Endothelial cell (in vitro differentiated cells): Measurements from ENCODE around the gene TMIGD1. TPM values are rescaled to one million over a fixed set of nuclear protein-coding genes. Genes with fewer than 3 reads are reported as not detected.

Source experiments
- DNase-seq: peaks from one replicate; pipeline ENCODE4 v3.0.0; 2021; ENCODE audit warnings: low spot score
- H3K27ac Mint-ChIP-seq: one replicate; pipeline ENCODE4 v1.8.0; 2021; ENCODE audit warnings: mixed read lengths, inconsistent platforms; ENCODE audit not compliant: unreplicated experiment
- H3K27me3 Mint-ChIP-seq: one replicate; pipeline ENCODE4 v1.8.0; 2021; ENCODE audit warnings: mild to moderate bottlenecking, moderate library complexity, mixed read lengths, inconsistent platforms; ENCODE audit not compliant: unreplicated experiment
- H3K36me3 Mint-ChIP-seq: one replicate; pipeline ENCODE4 v1.8.0; 2021; ENCODE audit warnings: mild to moderate bottlenecking, low read depth, mixed read lengths, inconsistent platforms; ENCODE audit not compliant: unreplicated experiment
- H3K4me1 Mint-ChIP-seq: one replicate; pipeline ENCODE4 v1.8.0; 2021; ENCODE audit warnings: mild to moderate bottlenecking, mixed read lengths, inconsistent platforms; ENCODE audit not compliant: unreplicated experiment
- H3K4me3 Mint-ChIP-seq: one replicate; pipeline ENCODE4 v1.8.0; 2021; ENCODE audit warnings: mild to moderate bottlenecking, mixed read lengths, inconsistent platforms; ENCODE audit not compliant: unreplicated experiment
- H3K9me3 Mint-ChIP-seq: one replicate; pipeline ENCODE4 v1.8.0; 2021; ENCODE audit warnings: mixed read lengths, inconsistent platforms; ENCODE audit not compliant: unreplicated experiment
- total RNA-seq: library from RNA; stranded (reverse); fragmentation: NEBNext Ultra II Directional; extraction: Animal tissue kit (Norgen Biotek cat#: 25700); gene quantifications from one replicate; pipeline ENCODE4 v1.2.1, GENCODE V29; 2021; ENCODE audit not compliant: unreplicated experiment
- TF ChIP-seq, protein P1 (sequence below): fragments of 200-600 bp; sonication (generic); IDR thresholded peaks from one replicate; pipeline ENCODE4 v1.5.0; 2021; ENCODE audit warnings: antibody characterized with exemption; ENCODE audit not compliant: unreplicated experiment

Gene TMIGD1
- total RNA-seq, 1 donor from 2014 or later, result not detected

DNA sequence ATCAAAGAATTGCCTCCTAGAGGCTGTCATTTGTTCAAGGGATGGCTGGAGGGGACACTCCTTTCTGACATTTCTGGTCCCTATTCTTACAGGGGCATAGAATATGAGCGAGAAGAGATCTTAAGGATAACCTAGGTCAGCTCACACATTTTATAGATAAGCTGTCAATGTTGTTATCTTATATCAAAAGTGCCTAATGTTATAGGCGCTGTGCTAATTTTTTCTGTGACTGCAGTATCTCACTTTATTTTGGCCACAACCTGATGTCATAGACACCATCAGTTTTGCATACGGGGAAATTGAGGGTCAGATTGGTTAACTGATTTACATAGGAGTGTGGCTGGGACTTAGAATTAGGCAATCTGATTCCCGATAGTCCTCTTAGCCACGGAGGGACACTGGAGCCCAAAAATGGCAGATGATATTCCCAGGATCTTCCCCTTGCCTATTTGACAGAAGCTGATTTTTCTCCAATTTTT is 46.1 kb upstream of the TMIGD1 start:
- H3K27ac Mint-ChIP-seq, result no peak overlapping the region
- peaks cover 63% of the 10 kb centered on the region for H3K4me1 Mint-ChIP-seq

DNA sequence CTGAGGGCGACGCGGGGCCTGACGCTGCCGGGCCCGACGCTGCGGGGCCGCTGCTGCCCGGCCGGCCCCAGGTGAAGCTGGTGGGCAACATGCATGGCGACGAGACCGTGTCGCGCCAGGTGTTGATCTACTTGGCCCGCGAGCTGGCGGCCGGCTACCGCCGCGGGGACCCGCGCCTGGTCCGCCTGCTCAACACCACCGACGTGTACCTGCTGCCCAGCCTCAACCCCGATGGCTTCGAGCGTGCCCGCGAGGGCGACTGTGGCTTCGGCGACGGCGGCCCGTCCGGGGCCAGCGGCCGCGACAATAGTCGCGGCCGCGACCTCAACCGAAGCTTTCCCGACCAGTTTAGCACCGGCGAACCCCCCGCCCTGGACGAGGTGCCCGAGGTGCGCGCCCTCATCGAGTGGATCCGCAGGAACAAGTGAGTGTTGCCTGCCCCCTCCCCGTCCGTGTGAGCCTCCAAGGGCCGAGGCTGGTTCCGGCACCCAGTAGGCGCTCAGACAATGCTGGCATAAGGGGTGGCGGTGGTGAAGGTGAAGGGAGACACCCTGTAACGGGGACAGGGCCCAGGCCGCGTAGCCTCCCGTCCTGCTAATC is 45.5 kb upstream of the TMIGD1 start:
- H3K4me1 Mint-ChIP-seq, result peaks cover 63% of the 10 kb centered on the region
- peak; percentile 18 for DNase-seq
- peaks cover 15% of the 10 kb centered on the region for H3K27me3 Mint-ChIP-seq
- H3K4me3 Mint-ChIP-seq, result peak overlapping the region; percentile 96
- TF ChIP-seq, protein P1, sequence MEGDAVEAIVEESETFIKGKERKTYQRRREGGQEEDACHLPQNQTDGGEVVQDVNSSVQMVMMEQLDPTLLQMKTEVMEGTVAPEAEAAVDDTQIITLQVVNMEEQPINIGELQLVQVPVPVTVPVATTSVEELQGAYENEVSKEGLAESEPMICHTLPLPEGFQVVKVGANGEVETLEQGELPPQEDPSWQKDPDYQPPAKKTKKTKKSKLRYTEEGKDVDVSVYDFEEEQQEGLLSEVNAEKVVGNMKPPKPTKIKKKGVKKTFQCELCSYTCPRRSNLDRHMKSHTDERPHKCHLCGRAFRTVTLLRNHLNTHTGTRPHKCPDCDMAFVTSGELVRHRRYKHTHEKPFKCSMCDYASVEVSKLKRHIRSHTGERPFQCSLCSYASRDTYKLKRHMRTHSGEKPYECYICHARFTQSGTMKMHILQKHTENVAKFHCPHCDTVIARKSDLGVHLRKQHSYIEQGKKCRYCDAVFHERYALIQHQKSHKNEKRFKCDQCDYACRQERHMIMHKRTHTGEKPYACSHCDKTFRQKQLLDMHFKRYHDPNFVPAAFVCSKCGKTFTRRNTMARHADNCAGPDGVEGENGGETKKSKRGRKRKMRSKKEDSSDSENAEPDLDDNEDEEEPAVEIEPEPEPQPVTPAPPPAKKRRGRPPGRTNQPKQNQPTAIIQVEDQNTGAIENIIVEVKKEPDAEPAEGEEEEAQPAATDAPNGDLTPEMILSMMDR, result no peak
- peaks cover 7% of the 10 kb centered on the region for H3K36me3 Mint-ChIP-seq
- H3K27ac Mint-ChIP-seq, result no peak overlapping the region
- H3K9me3 Mint-ChIP-seq, result no peaks in the 10 kb centered on the region

More for the DNA sequence above, 46.1 kb upstream of the TMIGD1 start:
- Mint-ChIP-seq H3K27me3 (peaks cover 15% of the 10 kb centered on the region), H3K9me3 (no peaks in the 10 kb centered on the region), H3K36me3 (peaks cover 9% of the 10 kb centered on the region), H3K4me3 (peak overlapping the region; percentile 96)
- no peak for DNase-seq
- TF ChIP-seq, protein P1, result no peak

DNA sequence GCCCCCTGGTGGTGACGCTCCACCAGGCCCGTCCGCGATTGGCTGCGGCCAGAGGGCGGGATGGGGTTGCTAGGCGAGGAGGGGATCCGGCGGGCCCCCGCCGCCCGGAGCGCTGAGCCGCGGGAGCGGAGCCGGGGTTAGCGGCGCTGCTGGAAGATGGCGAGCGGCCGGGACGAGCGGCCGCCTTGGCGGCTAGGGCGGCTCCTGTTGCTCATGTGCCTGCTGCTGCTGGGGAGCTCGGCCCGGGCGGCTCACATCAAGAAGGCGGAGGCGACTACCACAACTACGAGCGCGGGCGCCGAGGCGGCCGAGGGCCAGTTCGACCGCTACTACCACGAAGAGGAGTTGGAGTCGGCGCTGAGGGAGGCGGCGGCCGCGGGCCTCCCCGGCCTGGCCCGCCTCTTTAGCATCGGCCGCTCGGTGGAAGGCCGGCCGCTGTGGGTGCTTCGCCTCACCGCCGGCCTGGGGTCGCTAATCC is 45.0 kb upstream of the TMIGD1 start, which contains the start of gene CPD:
TSS of gene CPD (plus strand) at position 103 of the 478 bp plus-strand sequence. CDS start at position 157, 54 bp downstream.
- peak; percentile 98 for DNase-seq
- peak within 1 kb of the TSS; percentile 87 for H3K27ac Mint-ChIP-seq
- peaks cover 15% of the 10 kb centered on the region for H3K27me3 Mint-ChIP-seq
- TF ChIP-seq, protein P1, result peak; percentile 63
- peaks cover 7% of the 10 kb centered on the region for H3K36me3 Mint-ChIP-seq
- H3K4me3 Mint-ChIP-seq, result peak within 1 kb of the TSS; percentile 97
- no peaks in the 10 kb centered on the region for H3K9me3 Mint-ChIP-seq
- H3K4me1 Mint-ChIP-seq, result peaks cover 59% of the 10 kb centered on the region

DNA sequence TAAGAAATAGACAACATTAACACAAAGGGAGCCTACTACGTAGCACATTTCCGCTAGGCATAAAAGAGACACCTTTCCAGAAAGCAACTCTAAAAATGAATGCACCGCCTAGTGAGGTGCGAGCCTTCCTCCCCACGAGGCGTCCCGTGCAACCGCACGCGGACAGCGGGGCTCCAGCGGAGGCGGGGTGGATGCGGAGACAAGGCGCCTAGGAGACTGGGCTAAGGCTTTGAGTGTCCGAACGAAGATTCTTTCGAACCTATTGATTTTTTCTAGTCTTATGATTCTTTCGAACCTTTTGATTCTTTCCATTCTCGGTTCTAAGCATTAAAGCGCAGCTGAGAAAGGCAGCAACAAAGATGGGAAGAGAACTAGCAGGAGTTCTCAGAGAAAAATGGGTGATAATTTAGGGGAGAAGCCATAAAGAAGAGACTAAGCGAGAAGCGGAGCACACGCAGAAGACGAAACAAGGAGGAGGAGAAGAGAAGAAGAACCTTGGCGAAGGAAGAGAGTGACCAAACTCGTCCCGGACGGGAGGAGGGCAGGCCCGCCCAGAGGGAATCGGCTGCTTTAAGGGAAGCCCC is 44.5 kb upstream of the TMIGD1 start:
- H3K27me3 Mint-ChIP-seq, result peaks cover 16% of the 10 kb centered on the region
- peak overlapping the region; percentile 97 for H3K4me3 Mint-ChIP-seq
- DNase-seq, result peak; percentile 28
- TF ChIP-seq, protein P1, result no peak
- H3K27ac Mint-ChIP-seq, result peak overlapping the region; percentile 87
- H3K4me1 Mint-ChIP-seq, result peaks cover 54% of the 10 kb centered on the region
- peaks cover 7% of the 10 kb centered on the region for H3K36me3 Mint-ChIP-seq
- H3K9me3 Mint-ChIP-seq, result no peaks in the 10 kb centered on the region
